Keratinocyte (primary cell): ENCODE data around the gene CUL4B. TPM values are rescaled to one million over a fixed set of nuclear protein-coding genes. Genes with fewer than 3 reads are reported as not detected.

ENCODE experiments used
- DNase-seq: peaks from one replicate; pipeline ENCODE4 v3.0.0-alpha.2; 2011; ENCODE audit warnings: low read depth, missing footprints, low spot score
- FAIRE-seq: peaks from 2 replicates; lab custom pipeline; 2011; peaks lifted over from hg19 to GRCh38; lab: Jason Lieb, UNC
- H2AFZ ChIP-seq: 2 replicates; pipeline ENCODE4 v1.6.0; 2012; ENCODE audit warnings: low read length, control low read depth, inconsistent platforms; ENCODE audit not compliant: control insufficient read depth
- H3K27ac ChIP-seq: 2 replicates; pipeline ENCODE4 v1.5.1; 2011; ENCODE audit warnings: low read length; ENCODE audit not compliant: control insufficient read depth, insufficient read depth
- H3K27me3 ChIP-seq: 3 replicates; pipeline ENCODE4 v1.6.0; 2011; ENCODE audit warnings: low read length; ENCODE audit not compliant: control insufficient read depth, insufficient read depth; ENCODE audit errors: extremely low read depth
- H3K36me3 ChIP-seq, 2 experiments: 2 replicates in 1 of 2; 3 replicates in 1 of 2; pipeline ENCODE4 v1.5.1; 2011; ENCODE audit warnings: low read length in 2 of 2, mild to moderate bottlenecking in 1 of 2; ENCODE audit not compliant: control insufficient read depth in 2 of 2, insufficient read depth in 2 of 2; ENCODE audit errors: extremely low read depth in 1 of 2
- H3K4me1 ChIP-seq: 3 replicates; pipeline ENCODE4 v1.5.1; 2011; ENCODE audit warnings: low read length; ENCODE audit not compliant: control insufficient read depth, insufficient read depth; ENCODE audit errors: extremely low read depth
- H3K4me2 ChIP-seq: 3 replicates; pipeline ENCODE4 v1.6.0; 2011; ENCODE audit warnings: low read depth, low read length; ENCODE audit not compliant: control insufficient read depth, insufficient read depth; ENCODE audit errors: extremely low read depth
- H3K4me3 ChIP-seq, 3 experiments: fragments of 200-600 bp in 1 of 3; sonication (generic) in 1 of 3; 2 replicates in 2 of 3; 3 replicates in 1 of 3; pipeline ENCODE4 v1.5.1; 2011 to 2016; ENCODE audit warnings: low read length in 3 of 3, mild to moderate bottlenecking in 3 of 3, control low read depth in 2 of 3, inconsistent platforms in 1 of 3, low read depth in 1 of 3, mixed read lengths in 1 of 3, mixed run types in 1 of 3, moderate library complexity in 1 of 3; ENCODE audit not compliant: control insufficient read depth in 2 of 3, insufficient read depth in 2 of 3; ENCODE audit errors: extremely low read depth in 1 of 3
- H3K79me2 ChIP-seq: 2 replicates; pipeline ENCODE4 v1.6.0; 2012; ENCODE audit warnings: low read length; ENCODE audit not compliant: control insufficient read depth, insufficient read depth
- H3K9ac ChIP-seq: 3 replicates; pipeline ENCODE4 v1.6.0; 2011; ENCODE audit warnings: low read length; ENCODE audit not compliant: control insufficient read depth, insufficient read depth; ENCODE audit errors: extremely low read depth
- H3K9me1 ChIP-seq: 3 replicates; pipeline ENCODE4 v1.6.0; 2011; ENCODE audit warnings: low read length; ENCODE audit not compliant: control insufficient read depth, insufficient read depth; ENCODE audit errors: extremely low read depth
- H3K9me3 ChIP-seq: 2 replicates; pipeline ENCODE4 v1.5.1; 2012; ENCODE audit warnings: low read depth, low read length; ENCODE audit not compliant: control insufficient read depth
- H4K20me1 ChIP-seq: 3 replicates; pipeline ENCODE4 v1.6.0; 2011; ENCODE audit warnings: low read length; ENCODE audit not compliant: control insufficient read depth, insufficient read depth; ENCODE audit errors: extremely low read depth
- EZH2 ChIP-seq: IDR thresholded peaks from one replicate; pipeline ENCODE4 v1.6.1; 2012; ENCODE audit warnings: inconsistent platforms, mild to moderate bottlenecking, low read length, moderate library complexity
- dilution Hi-C: fragments of 300-500 bp; cut with MboI; formaldehyde crosslinking; loops from one replicate; pipeline ENCODE4 v1.7.0; 2020; ENCODE audit warnings: low sequenced_read_pairs; ENCODE audit not compliant: extremely low pct_ligation_motif_present
- polyA plus RNA-seq, 5 experiments: library from polyadenylated mRNA; depleted of rRNA in 3 of 5; stranded (reverse) in 3 of 5; stranded (forward) in 1 of 5; unstranded in 1 of 5; fragments of >200 nt; gene quantifications; 1 replicate in 1 of 5; 2 replicates in 3 of 5; 3 replicates in 1 of 5; pipeline versions ENCODE4 v1.2.1 to v1.2.3, GENCODE V29; 2011 to 2012; ENCODE audit warnings: missing spikeins in 2 of 5, low read depth in 1 of 5, low replicate concordance in 1 of 5
- TF ChIP-seq, protein P1 (sequence below), 3 experiments: IDR thresholded peaks in 1 of 3; conservative IDR thresholded peaks in 1 of 3; optimal IDR thresholded peaks in 1 of 3; 2 replicates in 2 of 3; 3 replicates in 1 of 3; pipeline versions ENCODE3 to v1.5.1; 2011; ENCODE audit warnings: low read length in 3 of 3, mild to moderate bottlenecking in 3 of 3, moderate library complexity in 2 of 3, control low read depth in 1 of 3, inconsistent platforms in 1 of 3; ENCODE audit not compliant: insufficient read depth in 2 of 3; ENCODE audit errors: extremely low read depth in 1 of 3

Gene CUL4B
- polyA plus RNA-seq, 1 donor (not counting 4 experiments of a cell fraction or from before 2014, with no cell fraction given) = 23.3 TPM

DNA sequence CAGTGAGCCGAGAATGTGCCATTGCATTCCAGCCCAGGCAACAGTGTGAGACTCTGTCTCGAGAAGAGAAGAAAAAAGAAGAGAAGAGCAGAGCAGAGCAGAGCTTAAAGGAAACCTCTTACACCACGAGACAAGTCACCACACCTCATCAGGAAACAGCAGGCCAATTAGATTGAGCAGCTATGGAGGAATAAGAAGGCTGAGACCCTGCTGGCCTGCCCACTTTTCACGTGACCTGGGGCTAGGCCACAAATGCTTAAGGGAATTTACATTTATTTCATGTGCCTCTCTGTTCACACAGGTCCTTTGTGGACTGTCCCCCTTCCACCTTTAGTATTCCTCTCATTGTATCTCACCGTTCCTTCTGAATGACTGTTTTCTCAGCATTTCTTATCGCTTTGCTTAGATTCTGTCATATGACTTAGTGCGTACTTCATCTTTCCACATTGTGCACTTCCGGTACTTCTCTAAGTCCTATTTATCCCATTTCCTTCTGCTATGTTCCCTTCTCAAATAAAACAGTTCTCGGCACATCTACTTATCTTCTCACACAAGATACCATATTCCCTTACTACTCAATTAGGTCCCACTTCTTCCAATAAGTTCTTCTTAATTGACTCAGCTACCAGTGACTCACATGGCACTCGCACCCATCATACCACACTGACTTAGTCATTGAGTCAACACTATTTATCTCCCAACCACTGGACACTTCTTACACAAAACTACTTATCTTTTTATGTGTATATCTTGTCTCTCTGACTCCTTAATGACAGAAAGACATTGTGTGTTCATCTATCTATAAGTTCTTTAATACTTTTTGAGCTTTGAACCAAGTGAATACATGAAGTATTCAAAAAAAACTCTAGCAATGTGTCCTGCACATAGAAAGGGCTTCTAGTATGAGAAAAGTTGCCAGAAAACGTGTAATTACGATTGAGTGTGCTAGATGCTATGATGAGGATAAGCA, 11.0 kb downstream of the CUL4B start:
- dilution Hi-C loops = no loop called here
- Histone ChIP-seq H3K36me3 (no peaks in the 10 kb centered on the region), H3K27ac (peak overlapping the region; percentile 76), H3K4me3 (peak overlapping the region in 2 of 3 experiments; percentile 3 to 15), H3K4me1 (peaks cover 17% of the 10 kb centered on the region), H3K9me3 (no peaks in the 10 kb centered on the region), H3K9ac (no peak overlapping the region), H3K27me3 (no peaks in the 10 kb centered on the region), H3K4me2 (peak overlapping the region; percentile 56), H2AFZ (peak overlapping the region; percentile 33), H4K20me1 (no peaks in the 10 kb centered on the region), H3K9me1 (no peaks in the 10 kb centered on the region), H3K79me2 (no peaks in the 10 kb centered on the region)
- FAIRE-seq (peak; percentile 55), DNase-seq (peak; percentile 54)
- no peak for TF ChIP-seq EZH2
- TF ChIP-seq, protein P1, sequence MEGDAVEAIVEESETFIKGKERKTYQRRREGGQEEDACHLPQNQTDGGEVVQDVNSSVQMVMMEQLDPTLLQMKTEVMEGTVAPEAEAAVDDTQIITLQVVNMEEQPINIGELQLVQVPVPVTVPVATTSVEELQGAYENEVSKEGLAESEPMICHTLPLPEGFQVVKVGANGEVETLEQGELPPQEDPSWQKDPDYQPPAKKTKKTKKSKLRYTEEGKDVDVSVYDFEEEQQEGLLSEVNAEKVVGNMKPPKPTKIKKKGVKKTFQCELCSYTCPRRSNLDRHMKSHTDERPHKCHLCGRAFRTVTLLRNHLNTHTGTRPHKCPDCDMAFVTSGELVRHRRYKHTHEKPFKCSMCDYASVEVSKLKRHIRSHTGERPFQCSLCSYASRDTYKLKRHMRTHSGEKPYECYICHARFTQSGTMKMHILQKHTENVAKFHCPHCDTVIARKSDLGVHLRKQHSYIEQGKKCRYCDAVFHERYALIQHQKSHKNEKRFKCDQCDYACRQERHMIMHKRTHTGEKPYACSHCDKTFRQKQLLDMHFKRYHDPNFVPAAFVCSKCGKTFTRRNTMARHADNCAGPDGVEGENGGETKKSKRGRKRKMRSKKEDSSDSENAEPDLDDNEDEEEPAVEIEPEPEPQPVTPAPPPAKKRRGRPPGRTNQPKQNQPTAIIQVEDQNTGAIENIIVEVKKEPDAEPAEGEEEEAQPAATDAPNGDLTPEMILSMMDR (optimal IDR thresholded peaks at IDR 0.05 in 1 of 3, IDR thresholded peaks at IDR 0.05 in 1 of 3, conservative IDR thresholded peaks at IDR 0.05 in 1 of 3; ENCODE audit: extremely low read depth in 1 of 3, insufficient read depth in 2 of 3, low read length in 3 of 3) = no peak

DNA sequence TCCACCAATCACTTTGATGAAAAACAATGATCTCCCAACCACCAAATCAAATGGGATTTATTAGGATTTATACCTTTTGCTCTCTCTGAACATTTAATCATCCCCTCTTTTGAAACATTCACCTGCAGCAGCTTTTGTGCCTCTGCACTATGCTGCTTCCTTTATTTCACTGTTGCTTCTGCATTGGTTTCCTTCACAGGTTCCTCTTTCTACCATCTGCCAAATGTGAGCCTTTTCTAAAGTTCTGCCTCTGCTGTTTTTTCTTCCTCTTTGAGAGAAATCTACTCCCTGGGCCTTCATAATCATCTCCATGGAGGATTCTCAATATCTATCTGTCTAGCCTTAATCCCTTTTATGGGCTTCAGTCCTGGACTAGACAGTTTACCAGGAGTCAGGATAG, 24.7 kb downstream of the CUL4B start:
- Histone ChIP-seq H3K9me3 (no peaks in the 10 kb centered on the region), H4K20me1 (no peaks in the 10 kb centered on the region), H3K9me1 (no peaks in the 10 kb centered on the region), H3K36me3 (peaks cover 0 to 3% of the 10 kb centered on the region in 2 experiments), H3K4me1 (no peaks in the 10 kb centered on the region), H3K4me2 (no peak overlapping the region), H3K79me2 (no peaks in the 10 kb centered on the region), H3K4me3 (no peak overlapping the region), H3K9ac (no peak overlapping the region), H3K27ac (no peak overlapping the region), H3K27me3 (no peaks in the 10 kb centered on the region), H2AFZ (no peak overlapping the region)
- no peak for DNase-seq
- dilution Hi-C loops = no loop called here
- FAIRE-seq = no peak
- TF ChIP-seq EZH2 = no peak
- TF ChIP-seq, protein P1 (optimal IDR thresholded peaks at IDR 0.05 in 1 of 3, IDR thresholded peaks at IDR 0.05 in 1 of 3, conservative IDR thresholded peaks at IDR 0.05 in 1 of 3; ENCODE audit: extremely low read depth in 1 of 3, insufficient read depth in 2 of 3, low read length in 3 of 3) = no peak
